Sigmoid colon (tissue), 7 donors: ENCODE results near the gene GJC2. TPM values are rescaled to one million over a fixed set of nuclear protein-coding genes. Genes with fewer than 3 reads are reported as not detected.
"Not testable (repeated sequence)": the region's sequence is repeated elsewhere in the genome, so short reads cannot be mapped to it uniquely, and the experiment has no call there.

ENCODE experiments used
- DNase-seq: peaks from one replicate; pipeline ENCODE4 v3.0.0-alpha.2; 2019
- H3K27ac ChIP-seq, 4 donors: fragments of 200-600 bp; sonication (generic); one replicate each; pipeline ENCODE4 v1.5.1; 2016 to 2019; ENCODE audit warnings: mild to moderate bottlenecking in 1 of 4
- H3K27me3 ChIP-seq, 3 donors: fragments of 200-600 bp; sonication (generic); one replicate each; pipeline ENCODE4 v1.5.1; 2019; ENCODE audit warnings: mild to moderate bottlenecking in 1 of 3
- H3K36me3 ChIP-seq, 4 donors: fragments of 200-600 bp; sonication (generic); one replicate each; pipeline ENCODE4 v1.5.1; 2016 to 2019
- H3K4me1 ChIP-seq, 4 donors: fragments of 200-600 bp; sonication (generic); one replicate each; pipeline ENCODE4 v1.5.1; 2017 to 2019
- H3K4me3 ChIP-seq, 4 donors: fragments of 200-600 bp; sonication (generic); one replicate each; pipeline ENCODE4 v1.5.1; 2017 to 2019; ENCODE audit warnings: mild to moderate bottlenecking in 2 of 4, moderate library complexity in 1 of 4
- H3K9me3 ChIP-seq, 4 donors: fragments of 200-600 bp in 3 of 4; sonication (generic) in 3 of 4; one replicate each; pipeline versions ENCODE4 v1.5.1 to v1.6.1; 2013 to 2019
- CTCF ChIP-seq, 4 experiments: fragments of 450-650 bp in 3 of 4; fragments of 200-600 bp in 1 of 4; IDR thresholded peaks; one replicate each; pipeline ENCODE4 v1.5.1; 2016 to 2019; ENCODE audit warnings: antibody characterized with exemption in 4 of 4, mild to moderate bottlenecking in 3 of 4, moderate library complexity in 2 of 4
- EP300 ChIP-seq, 4 donors: sonication (generic); formaldehyde crosslinking; IDR thresholded peaks; one replicate each; pipeline ENCODE4 v1.6.1; 2017; ENCODE audit warnings: antibody characterized with exemption in 4 of 4
- POLR2A ChIP-seq, 2 donors: fragments of 450-650 bp; IDR thresholded peaks; one replicate each; pipeline ENCODE4 v1.6.1; 2016; ENCODE audit warnings: antibody characterized with exemption in 2 of 2, mild to moderate bottlenecking in 2 of 2, moderate library complexity in 2 of 2
- POLR2AphosphoS5 ChIP-seq, 4 donors: sonication (generic); formaldehyde crosslinking; IDR thresholded peaks; one replicate each; pipeline ENCODE4 v1.6.1; 2017; ENCODE audit warnings: antibody characterized with exemption in 4 of 4
- WGBS, 2 donors: extraction: QIAGEN DNeasy Blood & Tissue Kit; methylation state at CpG; one replicate each; pipeline ENCODE4 v1.1.7; 2013; 5-methylcytosine and 5-hydroxymethylcytosine counted together
- intact Hi-C: fragments of 100-400 bp; cut with DNase I; formaldehyde crosslinking; loops from one replicate; pipeline ENCODE4 v1.15.1; 2023
- polyA plus RNA-seq, 3 donors: library from polyadenylated mRNA; stranded (reverse); fragments of 200-250 nt; gene quantifications; one replicate each; pipeline ENCODE4 v1.2.3, GENCODE V29; 2013
- total RNA-seq, 4 donors: library from RNA; depleted of rRNA; stranded (reverse); fragments of >200 nt; gene quantifications; one replicate each; pipeline ENCODE4 v1.1.0, GENCODE V29; 2016
- donor health status: healthy with polysubstance abuse.
- donor health status: Bipolar disorder and iron deficiency.
- donor health status: healthy.

GJC2 gene
- total and polyA plus RNA-seq, 7 donors = 0.60 to 6.4 (median 4.3) TPM; not detected in 1

DNA sequence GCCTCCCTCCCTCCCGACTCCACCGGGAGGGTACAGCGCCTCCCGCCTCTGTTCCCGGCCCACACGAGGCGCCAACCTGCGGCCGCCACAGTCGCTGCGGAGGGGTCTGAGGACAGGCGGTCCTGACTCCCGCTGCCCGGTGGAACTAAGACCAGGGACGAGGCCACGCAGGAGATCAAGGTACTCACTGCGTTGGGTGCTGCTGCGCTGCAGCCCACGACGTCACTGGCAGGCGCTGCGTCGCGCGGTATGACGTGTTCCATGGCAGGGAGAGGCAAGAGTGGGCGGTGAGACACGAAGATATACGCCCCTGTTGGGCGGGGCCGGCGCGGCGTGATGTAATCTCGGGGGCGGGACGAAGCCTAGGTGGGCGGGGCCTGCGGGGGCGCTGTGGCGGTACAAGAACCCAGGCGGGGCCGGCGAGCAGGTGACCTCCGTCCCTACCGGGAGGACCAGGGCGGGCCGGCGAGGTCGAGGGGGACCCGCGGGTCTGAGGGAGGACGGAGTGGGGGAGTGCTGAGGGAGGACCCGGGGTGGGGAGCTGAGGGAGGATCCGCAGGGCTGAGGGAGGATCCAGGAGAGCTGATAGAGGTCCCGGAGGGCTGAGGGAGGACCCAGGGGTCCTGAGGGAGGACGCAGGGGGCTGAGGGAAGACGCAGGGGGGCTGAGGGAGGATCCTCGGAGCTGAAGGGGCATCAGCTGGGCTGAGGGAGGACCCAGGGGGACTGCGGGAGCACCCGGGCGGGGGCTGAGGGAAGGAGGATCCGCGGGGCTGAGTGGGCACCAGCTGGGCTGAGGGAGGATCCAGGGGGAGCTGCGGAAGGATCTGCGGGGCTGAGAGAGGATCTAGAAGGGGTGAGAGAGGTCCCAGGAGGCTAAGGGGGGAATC, 40.4 kb upstream of the GJC2 start, which contains the start of gene MRPL55:
Gene MRPL55, minus strand, starts transcription at position 227 of the 889 bp plus-strand sequence. CDS start 1,039 bp downstream, outside the sequence.
- H3K27me3 ChIP-seq = no peaks in the 10 kb centered on the region
- TF ChIP-seq EP300 (IDR thresholded peaks at IDR 0.05) (peak in 1 of 4 donors; percentile 72), POLR2A (IDR thresholded peaks at IDR 0.05) (peak; percentile 95 to 96), CTCF (IDR thresholded peaks at IDR 0.05) (no peak), POLR2AphosphoS5 (IDR thresholded peaks at IDR 0.05) (peak; percentile 100)
- intact Hi-C loops = loop anchor here (2.0 kb wide), 1 partner anchor 29 kb away; no protein-coding TSS in a partner anchor
- H3K9me3 ChIP-seq = no peaks in the 10 kb centered on the region
- peaks cover 0 to 25% (median 12%) of the 10 kb centered on the region in 4 donors for H3K36me3 ChIP-seq
- 1% methylated on average over 66 of the region's 66 CpGs for WGBS, 2 donors
- H3K4me1 ChIP-seq = peaks cover 0 to 34% (median 27%) of the 10 kb centered on the region in 4 donors
- H3K27ac ChIP-seq = peak within 1 kb of the TSS; percentile 89 to 97 (median 96)
- peak; percentile 99 for DNase-seq
- peak within 1 kb of the TSS; percentile 72 to 98 (median 88) for H3K4me3 ChIP-seq

DNA sequence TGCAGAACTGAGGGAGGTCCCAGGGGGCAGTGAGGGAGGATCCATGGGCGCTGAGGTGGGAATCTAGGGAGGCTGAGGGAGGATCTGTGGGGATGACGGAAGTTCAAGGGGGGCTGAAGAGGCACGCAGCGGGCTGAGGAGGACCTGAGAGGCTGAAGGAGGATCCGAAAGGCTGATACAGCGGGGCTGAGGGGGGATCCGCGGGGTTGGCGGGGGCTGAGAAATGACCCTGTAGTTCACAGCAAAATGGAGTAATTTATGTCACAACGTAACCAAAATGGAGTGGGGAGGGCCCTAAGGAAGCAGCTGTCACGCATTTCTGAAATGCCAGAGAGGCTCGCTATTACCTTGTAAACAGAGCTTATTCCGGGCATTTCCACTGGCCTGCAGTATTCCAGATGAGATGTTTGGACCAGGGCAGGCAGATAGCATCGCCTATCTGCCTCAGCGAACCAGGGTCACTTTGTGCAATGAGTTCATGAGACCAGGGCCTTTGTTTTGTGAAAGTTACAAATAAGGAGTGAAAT, 39.7 kb upstream of the GJC2 start:
- peaks cover 0 to 25% (median 12%) of the 10 kb centered on the region in 4 donors for H3K36me3 ChIP-seq
- whole genome bisulfite sequencing, 2 donors = 29 to 36% methylated on average over 15 of the region's 15 CpGs
- intact Hi-C loops = loop anchor here (2.0 kb wide), 1 partner anchor 29 kb away; no protein-coding TSS in a partner anchor

GRCh38 chr1:228110556-228110955, 39.2 kb upstream of the GJC2 start:
- Histone ChIP-seq H3K4me1 (peaks cover 0 to 27% (median 23%) of the 10 kb centered on the region in 4 donors), H3K27me3 (no peaks in the 10 kb centered on the region), H3K9me3 (no peaks in the 10 kb centered on the region), H3K27ac (peak overlapping the region in 3 of 4 donors; percentile 89 to 97 (median 96)), H3K36me3 (peaks cover 0 to 24% (median 12%) of the 10 kb centered on the region in 4 donors), H3K4me3 (peak overlapping the region in 1 of 4 donors; percentile 94)
- WGBS, 2 donors = 92 to 93% methylated on average over 7 of the region's 7 CpGs
- intact Hi-C loops = no loop called here
- no peak for TF ChIP-seq CTCF (IDR thresholded peaks at IDR 0.05)
- no peak for TF ChIP-seq EP300 (IDR thresholded peaks at IDR 0.05)
- TF ChIP-seq POLR2AphosphoS5 (IDR thresholded peaks at IDR 0.05) = no peak
- TF ChIP-seq POLR2A (IDR thresholded peaks at IDR 0.05) = no peak
- DNase-seq = no peak

More for the DNA sequence above, 39.7 kb upstream of the GJC2 start:
- Histone ChIP-seq H3K27me3 (no peaks in the 10 kb centered on the region), H3K9me3 (no peaks in the 10 kb centered on the region), H3K27ac (peak overlapping the region; percentile 89 to 97 (median 96)), H3K4me3 (peak overlapping the region; percentile 72 to 98 (median 88)), H3K4me1 (peaks cover 0 to 27% (median 23%) of the 10 kb centered on the region in 4 donors)
- no peak for DNase-seq
- no peak for TF ChIP-seq CTCF (IDR thresholded peaks at IDR 0.05)
- no peak for TF ChIP-seq POLR2AphosphoS5 (IDR thresholded peaks at IDR 0.05)
- no peak for TF ChIP-seq POLR2A (IDR thresholded peaks at IDR 0.05)
- TF ChIP-seq EP300 (IDR thresholded peaks at IDR 0.05) = no peak

- intact Hi-C loops, H3K27ac ChIP-seq, H3K9me3 ChIP-seq, H3K27me3 ChIP-seq, DNase-seq, H3K4me3 ChIP-seq: not testable (repeated sequence)
- WGBS, 2 donors = 81 to 88% methylated on average over 6 of the region's 6 CpGs
- Histone ChIP-seq H3K36me3 (peaks cover 0 to 16% (median 9%) of the 10 kb centered on the region in 4 donors), H3K4me1 (peaks cover 0 to 27% (median 23%) of the 10 kb centered on the region in 4 donors)
These were observed 38.4 kb upstream of the GJC2 start for GRCh38 chr1:228111315-228111714.

- no peak for DNase-seq
- intact Hi-C loops = no loop called here
- Histone ChIP-seq H3K9me3 (no peaks in the 10 kb centered on the region), H3K27ac (no peak overlapping the region), H3K4me3 (no peak overlapping the region), H3K27me3 (no peaks in the 10 kb centered on the region), H3K36me3 (peaks cover 0 to 10% (median 6%) of the 10 kb centered on the region in 4 donors), H3K4me1 (peaks cover 0 to 27% (median 23%) of the 10 kb centered on the region in 4 donors)
- no peak for TF ChIP-seq POLR2AphosphoS5 (IDR thresholded peaks at IDR 0.05)
- no peak for TF ChIP-seq POLR2A (IDR thresholded peaks at IDR 0.05)
- no peak for TF ChIP-seq CTCF (IDR thresholded peaks at IDR 0.05)
- TF ChIP-seq EP300 (IDR thresholded peaks at IDR 0.05) = no peak
- 86 to 89% methylated on average over 7 of the region's 7 CpGs for WGBS, 2 donors
These were observed 37.6 kb upstream of the GJC2 start for GRCh38 chr1:228112167-228112566.
